AG08396 (cell line): ENCODE results near the gene TMEM238.

ENCODE experiments used
- DNase-seq: peaks from one replicate; pipeline ENCODE4 v3.0.0; 2012; ENCODE audit warnings: low spot score, mixed read lengths

TMEM238 gene

GRCh38 chr19:55377356-55378131 lies 6.5 kb downstream of the TMEM238 start:
- no peak for DNase-seq

GRCh38 chr19:55376241-55376933 lies 7.7 kb downstream of the TMEM238 start, which contains the start of gene TMEM190:
Gene TMEM190, plus strand, starts transcription at chr19:55376826. Its CDS starts 28 bp downstream, at chr19:55376854.
- DNase-seq, result no peak

- DNase-seq, result peak; percentile 76
Observed at GRCh38 chr19:55373993-55374757, 9.9 kb downstream of the TMEM238 start.

GRCh38 chr19:55373306-55373992 lies 10.6 kb downstream of the TMEM238 start:
- DNase-seq, result no peak

- no peak for DNase-seq
Observed at GRCh38 chr19:55372316-55373081, 11.6 kb downstream of the TMEM238 start.

GRCh38 chr19:55370305-55370988 lies 13.6 kb downstream of the TMEM238 start, which contains the start of gene IL11:
Gene IL11, minus strand, starts transcription at chr19:55370463. Its CDS starts 153 bp downstream, at chr19:55370310.
- DNase-seq, result peak; percentile 89

- DNase-seq, result peak; percentile 97
Observed at GRCh38 chr19:55369653-55370304, 14.3 kb downstream of the TMEM238 start.

DNA sequence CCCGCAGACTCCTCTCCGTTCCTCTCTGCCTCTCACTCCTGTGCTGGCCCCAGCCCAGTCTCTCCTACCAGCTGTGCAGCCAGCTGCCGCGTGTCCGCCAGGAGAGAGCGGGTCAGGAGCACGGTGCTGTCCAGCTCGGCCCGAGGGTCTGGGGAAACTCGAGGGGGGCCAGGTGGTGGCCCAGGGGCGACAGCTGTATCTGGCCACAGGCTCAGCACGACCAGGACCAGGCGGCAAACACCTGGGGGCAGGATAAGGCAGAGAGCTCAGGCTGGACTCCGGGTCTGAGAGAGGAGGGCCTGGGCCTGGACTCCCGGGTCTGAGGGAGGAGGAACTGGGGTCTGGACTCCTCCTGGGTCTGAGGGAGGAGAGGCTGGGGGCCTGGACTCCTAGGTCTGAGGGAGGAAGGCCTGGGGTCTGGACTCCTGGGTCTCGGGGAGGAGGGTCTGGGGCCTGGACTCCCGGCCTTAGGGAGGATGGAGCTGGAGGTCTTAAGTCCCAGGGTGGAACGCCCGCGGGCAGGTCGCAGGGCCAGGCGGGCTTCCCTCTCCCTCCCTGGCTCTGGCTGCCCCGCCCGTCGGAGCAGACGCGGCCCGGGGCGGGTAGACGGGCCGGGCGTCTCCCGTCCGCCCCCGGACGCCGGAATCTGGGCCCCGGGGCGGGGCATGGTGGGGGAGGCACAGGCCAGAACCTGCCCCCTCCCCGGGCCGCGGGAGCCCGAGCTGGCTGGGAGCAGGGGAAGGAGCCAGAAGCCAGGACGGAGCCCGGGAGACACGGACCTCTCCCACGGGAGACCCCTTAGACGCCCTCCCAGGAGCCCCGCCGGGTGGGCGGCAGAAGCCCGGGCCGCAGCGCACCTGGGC lies 15.2 kb downstream of the TMEM238 start:
- DNase-seq, result peak; percentile 89

DNA sequence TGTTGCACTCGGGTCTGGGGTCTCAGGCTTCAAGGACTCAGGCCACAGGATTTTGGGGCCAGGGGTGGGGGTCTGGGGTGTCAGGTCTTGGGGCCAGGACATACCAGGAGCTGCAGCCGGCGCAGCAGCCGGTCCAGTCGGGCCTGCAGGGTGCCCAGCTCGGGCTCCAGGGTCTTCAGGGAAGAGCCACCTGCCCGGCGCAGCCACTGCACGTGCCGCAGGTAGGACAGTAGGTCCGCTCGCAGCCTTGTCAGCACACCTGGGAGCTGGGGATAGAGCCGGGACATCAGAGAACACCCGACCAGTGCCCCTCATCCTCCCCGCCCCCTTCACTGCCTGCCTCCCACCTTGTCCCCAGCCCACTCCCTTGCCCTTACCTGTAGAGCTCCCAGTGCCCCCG lies 16.0 kb downstream of the TMEM238 start:
- DNase-seq, result no peak

GRCh38 chr19:55366790-55367189 lies 17.3 kb downstream of the TMEM238 start:
- no peak for DNase-seq

GRCh38 chr19:55365964-55366363 lies 18.1 kb downstream of the TMEM238 start:
- no peak for DNase-seq

DNA sequence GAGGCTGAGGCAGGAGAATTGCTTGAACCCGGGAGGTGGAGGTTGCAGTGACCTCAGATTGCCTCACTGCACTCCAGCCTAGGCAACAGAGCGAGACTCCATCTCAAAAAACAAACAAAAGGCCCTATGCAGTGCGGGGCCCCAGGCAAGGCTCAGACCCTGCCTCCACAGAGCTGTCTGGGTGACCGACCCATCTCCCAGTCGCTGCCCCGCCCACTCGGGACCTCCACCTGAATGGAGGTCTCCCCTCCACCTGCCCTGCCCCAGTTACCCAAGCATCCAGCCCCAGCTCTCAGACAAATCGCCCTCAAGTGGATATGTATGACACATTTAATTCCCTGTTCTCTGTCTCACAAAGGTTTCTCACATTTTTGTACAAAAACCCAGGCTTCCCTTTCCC lies 18.8 kb downstream of the TMEM238 start:
- DNase-seq, result no peak

- no peak for DNase-seq
Observed at GRCh38 chr19:55362990-55363716, 20.9 kb downstream of the TMEM238 start, which contains the start of gene GARIN5B. Gene GARIN5B, minus strand, starts transcription at chr19:55363260. Its CDS starts 194 bp downstream, at chr19:55363066.

DNA sequence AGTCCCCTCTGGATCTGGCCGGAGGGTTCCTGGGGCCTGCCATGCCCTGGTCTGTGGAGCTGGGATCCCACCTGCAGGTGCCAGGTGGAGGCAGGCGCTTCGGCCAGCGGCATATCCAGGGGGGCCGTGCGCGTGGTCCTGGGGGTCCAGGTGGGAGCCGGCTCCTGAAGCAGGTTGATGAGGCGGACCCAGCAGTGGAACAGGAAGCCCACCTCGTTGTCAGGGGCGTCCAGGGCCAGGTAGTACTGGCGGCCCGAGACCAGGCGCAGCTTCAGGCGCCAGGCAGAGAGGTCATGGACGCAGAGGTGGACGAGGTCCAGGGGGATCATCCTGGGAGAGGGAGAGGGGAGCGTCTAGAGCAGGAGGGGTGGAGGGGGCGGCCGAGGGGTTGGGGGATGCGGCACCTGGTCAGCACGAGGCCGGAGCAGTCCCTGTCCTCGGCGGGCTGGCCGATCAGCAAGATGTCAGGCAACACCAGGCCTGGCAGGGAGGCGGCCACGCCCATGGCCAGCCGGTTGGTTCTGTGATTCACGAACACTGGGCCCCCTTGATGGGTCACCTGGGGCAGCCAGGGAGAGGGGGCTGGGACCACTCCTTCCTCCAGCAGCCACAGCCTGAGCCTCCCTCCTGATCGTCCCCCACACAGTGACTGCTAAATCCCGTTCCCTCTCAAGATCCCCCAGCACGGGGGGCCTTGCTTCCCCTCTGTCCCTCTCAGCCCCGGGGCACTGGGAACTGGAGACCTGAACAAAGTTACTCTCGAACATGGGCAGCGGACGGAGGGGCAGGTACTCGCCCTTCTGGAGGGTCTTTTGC lies 21.7 kb downstream of the TMEM238 start:
- DNase-seq, result no peak

- DNase-seq, result no peak
Observed at GRCh38 chr19:55360902-55361301, 23.2 kb downstream of the TMEM238 start.

DNA sequence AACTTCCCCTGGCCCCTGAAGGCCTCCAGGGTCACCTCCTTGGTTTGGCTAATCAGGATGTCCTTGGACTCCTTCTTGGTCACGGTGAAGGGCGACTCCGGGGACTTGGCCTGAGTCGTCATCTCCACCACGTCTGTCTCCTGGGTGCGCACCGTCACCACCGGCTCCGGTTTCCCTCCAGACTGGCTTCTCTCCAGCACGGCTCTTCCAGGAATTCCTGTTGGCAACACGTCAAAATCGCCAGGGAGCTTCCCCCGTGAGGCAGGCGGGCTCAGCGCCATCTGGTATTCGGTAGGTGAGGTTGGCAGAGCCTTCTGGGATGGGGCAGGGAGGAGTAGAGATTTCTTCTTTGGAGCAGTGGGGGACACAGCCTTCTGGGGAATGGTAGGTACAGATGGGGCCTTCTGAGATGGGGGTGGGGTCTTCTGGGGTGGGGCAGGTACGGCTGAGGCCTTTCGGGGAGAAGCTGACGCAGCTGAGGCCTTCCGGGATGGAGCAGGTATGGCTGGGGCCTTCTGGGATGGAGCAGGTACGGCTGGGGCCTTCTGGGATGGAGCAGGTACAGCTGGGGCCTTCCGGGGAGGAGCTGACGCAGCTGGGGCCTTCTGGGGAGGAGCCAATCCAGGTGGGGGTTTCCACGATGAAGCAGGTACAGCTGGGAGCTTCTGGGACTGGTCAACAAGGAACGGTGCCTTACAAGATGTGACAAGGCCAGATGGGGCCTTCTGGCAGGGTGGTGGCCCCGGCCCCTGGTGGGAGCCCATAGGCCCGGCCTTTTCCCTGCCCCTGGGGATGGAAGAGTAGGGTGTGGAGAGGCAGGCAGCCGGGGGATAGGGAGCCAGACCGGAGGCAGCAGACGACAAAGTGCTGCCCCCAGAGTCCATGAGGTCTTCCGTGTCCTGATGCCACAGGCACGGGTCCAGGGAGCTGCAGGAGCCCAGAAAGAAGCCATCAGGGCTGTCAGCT lies 24.9 kb downstream of the TMEM238 start:
- no peak for DNase-seq
